Lung (tissue), 12 donors: ENCODE results near the gene TWF2. TPM values are rescaled to one million over a fixed set of nuclear protein-coding genes. Genes with fewer than 3 reads are reported as not detected.

Experiments
- ATAC-seq: fragments of 200-7000 bp; cut with Tn5 transposase; one replicate; pipeline ENCODE4 v1.9.1; 2020; ENCODE audit warnings: moderate number of reproducible peaks; ENCODE audit not compliant: insufficient read depth, low FRiP score
- DNase-seq, 3 donors: peaks; one replicate each; pipeline ENCODE4 v3.0.0-alpha.2; 2013 to 2017
- H3K27ac ChIP-seq, 2 donors: one replicate each; pipeline ENCODE4 v1.5.1; 2013; ENCODE audit warnings: mild to moderate bottlenecking in 2 of 2, moderate library complexity in 2 of 2, control low read depth in 1 of 2, inconsistent platforms in 1 of 2, low read depth in 1 of 2, low read length in 1 of 2
- H3K27me3 ChIP-seq, 3 donors: one replicate each; pipeline ENCODE4 v1.5.1; 2013; ENCODE audit warnings: low read length in 2 of 3; ENCODE audit not compliant: control insufficient read depth in 3 of 3, insufficient read depth in 3 of 3
- H3K36me3 ChIP-seq, 4 donors: one replicate each; pipeline ENCODE4 v1.5.1; 2013; ENCODE audit warnings: low read length in 4 of 4, mild to moderate bottlenecking in 1 of 4, moderate library complexity in 1 of 4; ENCODE audit not compliant: control insufficient read depth in 4 of 4, insufficient read depth in 4 of 4
- H3K4me1 ChIP-seq, 5 donors: one replicate each; pipeline ENCODE4 v1.5.1; 2013; ENCODE audit warnings: low read length in 5 of 5, mild to moderate bottlenecking in 2 of 5, moderate library complexity in 1 of 5; ENCODE audit not compliant: control insufficient read depth in 5 of 5, insufficient read depth in 5 of 5
- H3K4me3 ChIP-seq: one replicate; pipeline ENCODE4 v1.5.1; 2013; ENCODE audit warnings: mild to moderate bottlenecking, control low read depth, moderate library complexity
- H3K9ac ChIP-seq, 2 donors: one replicate each; pipeline ENCODE4 v1.5.1; 2013; ENCODE audit warnings: low read length in 2 of 2, control low read depth in 1 of 2; ENCODE audit not compliant: insufficient read depth in 1 of 2
- H3K9me3 ChIP-seq, 4 donors: one replicate each; pipeline ENCODE4 v1.5.1; 2013; ENCODE audit warnings: low read length in 3 of 4, mild to moderate bottlenecking in 1 of 4, moderate library complexity in 1 of 4; ENCODE audit not compliant: control insufficient read depth in 4 of 4, insufficient read depth in 3 of 4
- CTCF ChIP-seq: IDR thresholded peaks from 2 replicates; pipeline ENCODE4 v1.5.1; 2012; ENCODE audit warnings: mild to moderate bottlenecking; ENCODE audit errors: control extremely low read depth, extremely low read depth
- WGBS, 2 donors: extraction: QIAGEN DNeasy Blood & Tissue Kit; methylation state at CpG; one replicate each; pipeline ENCODE4 v1.1.7; 2013; 5-methylcytosine and 5-hydroxymethylcytosine counted together
- polyA plus RNA-seq, 2 donors: library from polyadenylated mRNA; stranded (reverse); fragments of 200-250 nt; gene quantifications; one replicate each; pipeline ENCODE4 v1.2.1, GENCODE V29; 2013
- total RNA-seq, 2 donors: library from RNA; depleted of rRNA in 1 of 2; stranded (reverse); fragments of >200 nt in 1 of 2; gene quantifications; one replicate each; pipeline ENCODE4 v1.2.1, GENCODE V29; 2014 to 2021
- donor health status: control.
- donor health status: control.
- donor health status: Bipolar disorder and iron deficiency.
- donor health status: healthy.
- donor health status: DM: yes; HTN: yes; CAD: no.

Gene TWF2
- total and polyA plus RNA-seq, 4 donors = 25.7 to 104 (median 60.7) TPM

GRCh38 chr3:52279596-52279995 is 40.6 kb upstream of the TWF2 start:
- 36 to 50% methylated on average over 2 of the region's 2 CpGs for WGBS, 2 donors
- Histone ChIP-seq H3K4me3 (no peak overlapping the region), H3K9ac (peak overlapping the region in 1 of 2 donors; percentile 60), H3K36me3 (peaks cover 0 to 10% (median 2%) of the 10 kb centered on the region in 4 donors), H3K9me3 (no peaks in the 10 kb centered on the region), H3K27me3 (no peaks in the 10 kb centered on the region), H3K4me1 (peaks cover 5 to 26% (median 11%) of the 10 kb centered on the region in 5 donors), H3K27ac (peak overlapping the region in 1 of 2 donors; percentile 99)
- no peak for TF ChIP-seq CTCF
- ATAC-seq (no peak), DNase-seq (no peak)

GRCh38 chr3:52278510-52279069 is 39.6 kb upstream of the TWF2 start, which contains the start of gene WDR82:
Gene WDR82 (minus strand): TSS chr3:52278649. CDS start chr3:52278361, 288 bp downstream.
- peak within 1 kb of the TSS; percentile 93 to 96 for H3K9ac ChIP-seq
- H3K4me1 ChIP-seq = peaks cover 7 to 26% (median 15%) of the 10 kb centered on the region in 5 donors
- TF ChIP-seq CTCF = no peak
- peak; percentile 96 to 98 (median 98) for DNase-seq
- H3K27ac ChIP-seq = peak within 1 kb of the TSS; percentile 98 to 99
- H3K4me3 ChIP-seq = peak within 1 kb of the TSS; percentile 93
- peaks cover 0 to 10% (median 2%) of the 10 kb centered on the region in 4 donors for H3K36me3 ChIP-seq
- H3K9me3 ChIP-seq = no peaks in the 10 kb centered on the region
- peak; percentile 91 for ATAC-seq
- 0% methylated on average over 55 to 58 of the region's 58 CpGs for WGBS, 2 donors
- H3K27me3 ChIP-seq = no peaks in the 10 kb centered on the region

GRCh38 chr3:52277972-52278509 is 39.1 kb upstream of the TWF2 start:
- Histone ChIP-seq H3K27me3 (no peaks in the 10 kb centered on the region), H3K4me1 (peaks cover 7 to 26% (median 17%) of the 10 kb centered on the region in 5 donors), H3K27ac (peak overlapping the region; percentile 98 to 99), H3K4me3 (peak overlapping the region; percentile 93), H3K9me3 (no peaks in the 10 kb centered on the region), H3K36me3 (peaks cover 0 to 7% (median 2%) of the 10 kb centered on the region in 4 donors), H3K9ac (peak overlapping the region; percentile 84 to 96)
- peak; percentile 77 for ATAC-seq
- TF ChIP-seq CTCF = no peak
- peak in 2 of 3 donors; percentile 63 to 72 for DNase-seq
- 0% methylated on average over 33 to 54 of the region's 54 CpGs for WGBS, 2 donors
